H1 (cell line): ENCODE results near the gene STAC2. TPM values are rescaled to one million over a fixed set of nuclear protein-coding genes. Genes with fewer than 3 reads are reported as not detected.

ENCODE experiments used
- CTCF ChIA-PET: fragments of 300-600 bp; sonication (Branson Sonifier 250); formaldehyde crosslinking; loops from one replicate; lab custom pipeline; 2021; ENCODE audit not compliant: partially characterized antibody; lab: Charles Lee
- POLR2A ChIA-PET: fragments of 300-600 bp; sonication (Branson Sonifier 250); formaldehyde crosslinking; loops from one replicate; lab custom pipeline; 2021; ENCODE audit warnings: inconsistent platforms; ENCODE audit not compliant: partially characterized antibody; lab: Charles Lee
- DNase-seq, 2 experiments: peaks; one replicate each; pipeline versions ENCODE4 v3.0.0 to v3.0.0-alpha.2; 2010 to 2022; ENCODE audit warnings: low spot score in 2 of 2, low read depth in 1 of 2, mixed read lengths in 1 of 2
- FAIRE-seq: peaks from 2 replicates; lab custom pipeline; 2011; peaks lifted over from hg19 to GRCh38; lab: Jason Lieb, UNC
- H2AFZ ChIP-seq: 2 replicates; pipeline ENCODE4 v1.8.1; 2012; ENCODE audit warnings: low read length, inconsistent platforms
- H2AK5ac ChIP-seq: 2 replicates; pipeline ENCODE4 v1.6.1; 2013; ENCODE audit warnings: low read depth, low read length
- H2BK120ac ChIP-seq: replicated peaks from 2 replicates; pipeline ENCODE3; 2013; ENCODE audit warnings: low read depth, low read length, inconsistent platforms
- H2BK12ac ChIP-seq: 2 replicates; pipeline ENCODE4 v1.6.1; 2013; ENCODE audit warnings: low read depth, low read length
- H2BK15ac ChIP-seq: 2 replicates; pipeline ENCODE4 v1.6.1; 2013; ENCODE audit warnings: low read length
- H2BK20ac ChIP-seq: 2 replicates; pipeline ENCODE4 v1.6.1; 2013; ENCODE audit warnings: low read length
- H2BK5ac ChIP-seq: 2 replicates; pipeline ENCODE4 v1.6.1; 2013; ENCODE audit warnings: low read depth, low read length
- H3K14ac ChIP-seq: 2 replicates; pipeline ENCODE4 v1.6.1; 2013; ENCODE audit warnings: inconsistent platforms; ENCODE audit not compliant: insufficient read length
- H3K18ac ChIP-seq: 2 replicates; pipeline ENCODE4 v1.6.1; 2013; ENCODE audit warnings: low read length; ENCODE audit errors: extremely low read depth
- H3K23ac ChIP-seq: 2 replicates; pipeline ENCODE4 v1.6.1; 2013; ENCODE audit warnings: inconsistent platforms; ENCODE audit not compliant: insufficient read length
- H3K23me2 ChIP-seq: 2 replicates; pipeline ENCODE4 v1.6.1; 2013; ENCODE audit warnings: low read depth, low read length
- H3K27ac ChIP-seq: 2 replicates; pipeline ENCODE4 v1.6.1; 2011; ENCODE audit warnings: low read depth, low read length, inconsistent platforms
- H3K27me3 ChIP-seq, 4 experiments: replicated peaks in 1 of 4; 1 replicate in 1 of 4; 2 replicates in 3 of 4; pipeline versions ENCODE4 v1.6.1 to v1.8.1; 2011 to 2013; ENCODE audit warnings: low read length in 3 of 4, mild to moderate bottlenecking in 3 of 4, inconsistent platforms in 2 of 4, mixed read lengths in 2 of 4, moderate library complexity in 1 of 4; ENCODE audit not compliant: control insufficient read depth in 3 of 4, insufficient read depth in 3 of 4; ENCODE audit errors: extremely low read depth in 1 of 4
- H3K36me3 ChIP-seq, 4 experiments: 2 replicates each; pipeline versions ENCODE4 v1.6.1 to v1.8.1; 2011 to 2013; ENCODE audit warnings: mild to moderate bottlenecking in 4 of 4, low read length in 3 of 4, moderate library complexity in 2 of 4, control low read depth in 1 of 4, inconsistent platforms in 1 of 4; ENCODE audit not compliant: insufficient read depth in 4 of 4, control insufficient read depth in 2 of 4
- H3K4ac ChIP-seq: replicated peaks from 2 replicates; pipeline ENCODE3; 2013; ENCODE audit warnings: low read length, low read depth, mixed read lengths, inconsistent platforms; ENCODE audit not compliant: insufficient read length
- H3K4me1 ChIP-seq, 4 experiments: replicated peaks in 1 of 4; 1 replicate in 1 of 4; 2 replicates in 3 of 4; pipeline versions ENCODE4 v1.6.1 to v1.8.1; 2011 to 2013; ENCODE audit warnings: low read length in 3 of 4, inconsistent platforms in 2 of 4, mixed read lengths in 1 of 4; ENCODE audit not compliant: insufficient read depth in 4 of 4, control insufficient read depth in 3 of 4
- H3K4me2 ChIP-seq, 2 experiments: 2 replicates each; pipeline versions ENCODE4 v1.6.1 to v1.8.1; 2011 to 2013; ENCODE audit warnings: low read depth in 2 of 2, low read length in 2 of 2, control low read depth in 1 of 2, inconsistent platforms in 1 of 2, mild to moderate bottlenecking in 1 of 2; ENCODE audit not compliant: insufficient read depth in 1 of 2
- H3K4me3 ChIP-seq, 4 experiments: fragments of 200-600, 300-600 bp in 1 of 4; sonication (generic), shearing (Covaris generic), sonication (Bioruptor Twin) in 1 of 4; 2 replicates each; pipeline versions ENCODE4 v1.5.1 to v1.8.1; 2011 to 2016; ENCODE audit warnings: low read length in 4 of 4, low read depth in 3 of 4, control low read depth in 2 of 4, inconsistent platforms in 2 of 4, mild to moderate bottlenecking in 2 of 4, mixed read lengths in 1 of 4, moderate library complexity in 1 of 4; ENCODE audit not compliant: insufficient read depth in 2 of 4; ENCODE audit errors: extremely low read depth in 1 of 4
- H3K56ac ChIP-seq: replicated peaks from 2 replicates; pipeline ENCODE3; 2013; ENCODE audit warnings: low read depth, mild to moderate bottlenecking, mixed read lengths, low read length, inconsistent platforms; ENCODE audit not compliant: insufficient read length
- H3K79me1 ChIP-seq: 2 replicates; pipeline ENCODE4 v1.6.1; 2013; ENCODE audit warnings: low read depth, low read length, control low read depth
- H3K79me2 ChIP-seq, 2 experiments: 2 replicates each; pipeline versions ENCODE4 v1.6.1 to v1.8.1; 2012 to 2013; ENCODE audit warnings: low read length in 2 of 2, mild to moderate bottlenecking in 2 of 2, inconsistent platforms in 1 of 2; ENCODE audit not compliant: insufficient read depth in 2 of 2, control insufficient read depth in 1 of 2
- H3K9ac ChIP-seq, 4 experiments: replicated peaks in 1 of 4; 1 replicate in 1 of 4; 2 replicates in 3 of 4; pipeline versions ENCODE4 v1.6.1 to v1.8.1; 2011 to 2013; ENCODE audit warnings: low read depth in 3 of 4, low read length in 3 of 4, control low read depth in 2 of 4, mild to moderate bottlenecking in 2 of 4, moderate library complexity in 2 of 4, inconsistent platforms in 1 of 4; ENCODE audit errors: extremely low read depth in 1 of 4
- H3K9me3 ChIP-seq, 2 experiments: 2 replicates each; pipeline versions ENCODE4 v1.6.1 to v1.8.1; 2012 to 2013; ENCODE audit warnings: mild to moderate bottlenecking in 2 of 2, moderate library complexity in 2 of 2, control low read depth in 1 of 2, inconsistent platforms in 1 of 2, low read depth in 1 of 2, low read length in 1 of 2, mixed read lengths in 1 of 2; ENCODE audit not compliant: insufficient read depth in 2 of 2
- H4K20me1 ChIP-seq, 2 experiments: replicated peaks in 1 of 2; 2 replicates each; pipeline versions ENCODE3 to v1.8.1; 2011 to 2013; ENCODE audit warnings: inconsistent platforms in 2 of 2, low read length in 2 of 2, mild to moderate bottlenecking in 1 of 2; ENCODE audit not compliant: insufficient read depth in 2 of 2, control insufficient read depth in 1 of 2
- H4K5ac ChIP-seq: 2 replicates; pipeline ENCODE4 v1.6.1; 2013; ENCODE audit warnings: low read length, low read depth, mixed read lengths, inconsistent platforms; ENCODE audit not compliant: insufficient read length
- H4K8ac ChIP-seq: 2 replicates; pipeline ENCODE4 v1.8.0; 2013; ENCODE audit warnings: mild to moderate bottlenecking, moderate library complexity, low read length, inconsistent platforms; ENCODE audit not compliant: insufficient read depth; ENCODE audit errors: extremely low read depth
- H4K91ac ChIP-seq: replicated peaks from 2 replicates; pipeline ENCODE3; 2013; ENCODE audit warnings: low read length, mixed read lengths, inconsistent platforms; ENCODE audit not compliant: insufficient read length
- CREB1 ChIP-seq: IDR thresholded peaks from 2 replicates; pipeline ENCODE4 v1.6.1; 2012; ENCODE audit warnings: inconsistent platforms
- CTCF ChIP-seq, 3 experiments: IDR thresholded peaks; 1 replicate in 2 of 3; 2 replicates in 1 of 3; pipeline versions ENCODE4 v1.5.1 to v1.6.1; 2011; ENCODE audit warnings: low read length in 3 of 3, mild to moderate bottlenecking in 3 of 3, inconsistent platforms in 2 of 3, low read depth in 1 of 3, moderate library complexity in 1 of 3; ENCODE audit not compliant: insufficient read depth in 1 of 3; ENCODE audit errors: control extremely low read depth in 1 of 3
- MAX ChIP-seq: IDR thresholded peaks from 2 replicates; pipeline ENCODE4 v1.6.1; 2012; ENCODE audit warnings: inconsistent platforms
- RAD21 ChIP-seq, 2 experiments: IDR thresholded peaks in 1 of 2; conservative IDR thresholded peaks in 1 of 2; 2 replicates each; pipeline ENCODE4 v1.6.1; 2011; ENCODE audit warnings: low read depth in 2 of 2, low read length in 2 of 2, improper control_type of control experiment in 1 of 2, inconsistent platforms in 1 of 2, mild to moderate bottlenecking in 1 of 2, moderate library complexity in 1 of 2
- WGBS, 2 experiments: shearing (Covaris generic) in 1 of 2; methylation state at CpG; one replicate each; pipeline versions ENCODE4 v1.1.6 to v1.1.7; 2013 to 2015; ENCODE audit warnings: low lambda C conversion rate in 2 of 2, mixed read lengths in 2 of 2, inconsistent platforms in 1 of 2, low coverage in 1 of 2, missing lambda C conversion rate in 1 of 2; ENCODE audit not compliant: insufficient replicate concordance in 2 of 2, insufficient coverage in 1 of 2, insufficient read length in 1 of 2; ENCODE audit errors: extremely low coverage in 1 of 2, missing lambda C conversion rate in 1 of 2; 5-methylcytosine and 5-hydroxymethylcytosine counted together
- polyA plus RNA-seq, 7 experiments: library from polyadenylated mRNA; depleted of rRNA in 3 of 7; stranded (reverse) in 5 of 7; unstranded in 2 of 7; fragments of >200 nt in 5 of 7; fragments of 200-250 nt in 2 of 7; gene quantifications; 1 replicate in 5 of 7; 2 replicates in 1 of 7; 4 replicates in 1 of 7; pipeline versions ENCODE4 v1.2.1 to v1.2.3, GENCODE V29; 2011 to 2013; ENCODE audit warnings: missing spikeins in 2 of 7, mixed read lengths in 2 of 7
- total RNA-seq: library from RNA; stranded (reverse); fragmentation: NEBNext Ultra II Directional; extraction: Animal tissue kit (Norgen Biotek cat#: 25700); gene quantifications from 2 replicates; pipeline ENCODE4 v1.2.1, GENCODE V29; 2021

The STAC2 gene
- total and polyA plus RNA-seq, 2 of the 8 experiments (the other 6 are each of a cell fraction or from before 2014, with no cell fraction given) = 1.5 to 6.0 TPM

GRCh38 chr17:39194089-39194984, 31.4 kb downstream of the STAC2 start:
- H2BK5ac ChIP-seq = peak overlapping the region; percentile 37
- FAIRE-seq (no peak), DNase-seq (peak in 1 of 2 experiments; percentile 65)
- H3K4me2 ChIP-seq = peak overlapping the region; percentile 80 to 82
- peaks cover 5 to 30% (median 18%) of the 10 kb centered on the region in 4 experiments; a peak in 7 of 8 replicates for H3K36me3 ChIP-seq
- peaks cover 4 to 27% (median 22%) of the 10 kb centered on the region in 4 experiments for H3K4me1 ChIP-seq
- H4K8ac ChIP-seq = no peak overlapping the region
- peaks cover 2 to 27% of the 10 kb centered on the region in 2 experiments for H4K20me1 ChIP-seq
- H3K79me1 ChIP-seq = peaks cover 19% of the 10 kb centered on the region
- H3K56ac ChIP-seq = no peak overlapping the region
- peak overlapping the region in 2 of 4 experiments; percentile 8 to 89; a peak in 4 of 8 replicates for H3K4me3 ChIP-seq
- H2AFZ ChIP-seq = no peak overlapping the region
- H2BK20ac ChIP-seq = peak overlapping the region; percentile 29; the same call in 1 of the 2 replicates
- no peak overlapping the region for H2BK120ac ChIP-seq
- CTCF ChIA-PET = interaction anchor here (0.7 to 3.8 kb wide), 28 partner anchors 8 to 559 kb away, joined by 3 to 24 read pairs (median 6); no protein-coding TSS in a partner anchor
- no peak overlapping the region for H3K14ac ChIP-seq
- no peak overlapping the region for H4K91ac ChIP-seq
- POLR2A ChIA-PET = interaction anchor here (1.1 to 5.9 kb wide), 5 partner anchors 11 to 267 kb away, joined by 4 to 51 read pairs (median 5); partner anchors contain the start of gene CDK12
- no peak overlapping the region for H4K5ac ChIP-seq
- no peak overlapping the region for H2AK5ac ChIP-seq
- peaks cover 6% of the 10 kb centered on the region; the same call in 1 of the 2 replicates for H3K23me2 ChIP-seq
- peak overlapping the region; percentile 6; the same call in 1 of the 2 replicates for H2BK15ac ChIP-seq
- H3K9me3 ChIP-seq = no peaks in the 10 kb centered on the region
- WGBS, 2 experiments = 68% methylated on average over 19 of the region's 20 CpGs; no CpG with 5 or more reads in 1 of the 2 experiments
- H3K23ac ChIP-seq = no peak overlapping the region
- H3K27me3 ChIP-seq = no peaks in the 10 kb centered on the region
- 0 out of 2 replicates have a peak overlapping the region, but pooled peaks have one; percentile 21 for H3K18ac ChIP-seq
- H2BK12ac ChIP-seq = no peak overlapping the region
- peaks cover 0 to 34% of the 10 kb centered on the region in 2 experiments; a peak in 1 of 4 replicates for H3K79me2 ChIP-seq
- no peak overlapping the region for H3K4ac ChIP-seq
- H3K9ac ChIP-seq = no peak overlapping the region
- H3K27ac ChIP-seq = 0 out of 2 replicates have a peak overlapping the region, but pooled peaks have one; percentile 32
- TF ChIP-seq RAD21 (IDR thresholded peaks at IDR 0.05 in 1 of 2, conservative IDR thresholded peaks at IDR 0.05 in 1 of 2; ENCODE audit: low read depth in 2 of 2, low read length in 2 of 2) = peak in 1 of 2 experiments; percentile 36; a peak in 1 of 4 replicates
- TF ChIP-seq CTCF (IDR thresholded peaks at IDR 0.05; ENCODE audit: control extremely low read depth in 1 of 3, insufficient read depth in 1 of 3, low read depth in 1 of 3, low read length in 3 of 3) = peak; percentile 34 to 58 (median 57)
- TF ChIP-seq CREB1 = 0 out of 2 replicates have a peak, but pooled peaks have one; percentile 53
- peak; percentile 52; the same call in 1 of the 2 replicates for TF ChIP-seq MAX
